Measurements from ENCODE around the gene IL25. TPM values are rescaled to one million over a fixed set of nuclear protein-coding genes. Genes with fewer than 3 reads are reported as not detected.

Gene IL25
- total RNA-seq, 1 donor from 2014 or later = not detected

DNA sequence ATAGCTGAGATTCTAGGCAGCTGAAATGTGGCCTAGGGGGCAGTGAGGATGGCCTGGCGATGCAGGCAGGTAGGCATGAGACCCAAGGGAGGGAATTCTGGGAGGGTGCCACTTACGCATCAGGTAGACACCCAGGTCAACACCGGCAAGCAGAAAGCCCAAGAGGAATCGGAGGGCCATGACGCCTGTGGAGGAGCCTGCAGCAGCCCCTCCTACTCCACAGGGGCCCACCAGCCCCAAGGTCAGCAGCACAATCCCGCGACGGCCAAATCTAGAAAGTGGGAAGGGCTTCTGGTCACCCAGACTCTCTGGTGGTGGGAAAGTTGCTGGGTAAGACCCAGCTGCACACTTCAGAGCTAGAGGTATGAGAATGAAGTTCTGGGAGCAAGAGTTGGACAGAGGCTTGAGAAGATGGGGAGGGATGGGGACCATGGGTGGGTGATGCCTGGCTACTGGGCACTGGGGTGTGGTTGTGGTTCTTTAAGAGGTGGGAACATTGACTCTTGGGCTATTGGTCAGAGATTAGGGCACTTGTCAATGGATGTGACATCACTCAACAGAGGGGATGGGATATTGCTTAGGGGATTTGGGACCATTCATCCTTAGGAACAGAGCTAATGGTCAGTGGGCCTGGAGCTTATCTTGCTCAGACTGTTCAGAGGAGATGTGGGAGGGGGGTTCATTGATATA lies 23.3 kb upstream of the IL25 start:
- Mint-ChIP-seq H3K36me3 (ENCODE audit: low read depth) (no peaks in the 10 kb centered on the region), H3K9me3 (no peaks in the 10 kb centered on the region), H3K27ac (no peak overlapping the region), H3K4me3 (no peak overlapping the region), H3K27me3 (peaks cover 50% of the 10 kb centered on the region), H3K4me1 (peaks cover 9% of the 10 kb centered on the region)
- ATAC-seq (ENCODE audit: low read depth) = no peak
- intact Hi-C loops (cut with micrococcal nuclease) = no loop called here
- no peak for DNase-seq
- ChIA-PET CTCF (no interaction called here), POLR2A (no interaction called here)
- TF ChIP-seq CTCF (IDR thresholded peaks at IDR 0.05) = no peak

DNA sequence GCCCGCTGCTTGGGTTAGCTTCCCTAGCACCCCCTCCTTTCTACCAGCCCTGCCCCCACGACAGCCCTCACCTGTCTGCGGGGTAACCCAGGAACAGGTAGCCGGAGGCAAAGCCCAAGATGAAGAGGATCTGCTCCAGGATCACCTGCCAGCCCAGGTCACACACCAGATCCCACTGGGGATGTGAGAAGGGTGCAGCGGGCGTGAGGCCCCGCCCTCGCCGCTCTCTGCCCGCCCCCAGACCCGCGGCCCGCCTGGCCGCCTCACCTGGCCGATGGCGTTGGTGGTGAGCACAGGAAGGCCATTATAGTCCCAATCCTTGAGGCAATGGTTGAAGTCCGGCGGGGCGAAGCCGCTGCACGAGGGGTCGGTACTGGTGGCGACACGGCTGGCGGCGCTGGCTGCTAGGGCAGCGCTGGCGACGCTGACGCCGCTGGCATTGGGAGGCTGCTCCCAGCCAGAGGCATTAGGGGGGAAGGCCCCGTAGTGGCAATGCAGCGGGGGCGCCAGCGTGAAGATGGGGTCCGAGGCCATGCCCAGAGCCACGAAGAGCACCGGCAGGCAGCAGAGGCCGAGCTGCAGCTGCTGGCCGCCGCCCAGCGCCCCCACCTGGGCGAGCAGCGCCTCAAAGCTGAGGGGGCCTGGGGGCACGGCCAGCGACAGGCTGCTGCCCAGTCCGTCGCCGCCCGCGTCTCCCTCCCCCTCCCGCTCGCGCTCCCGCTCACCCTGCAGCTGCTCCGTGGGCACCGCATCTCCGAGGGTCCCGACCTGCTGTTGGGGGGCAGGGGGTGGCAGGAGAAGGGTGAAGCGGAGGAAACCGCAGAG lies 20.7 kb upstream of the IL25 start:
- CTCF ChIA-PET = interaction anchor here (0.9 kb wide), 1 partner anchor 28 kb away, joined by 4 read pairs; no protein-coding TSS in a partner anchor
- no peak overlapping the region for H3K27ac Mint-ChIP-seq
- DNase-seq = no peak
- H3K27me3 Mint-ChIP-seq = peaks cover 63% of the 10 kb centered on the region
- intact Hi-C loops (cut with micrococcal nuclease) = loop anchor here (1.0 kb wide), 1 partner anchor 50 kb away; the partner anchor contains the start of gene PPP1R3E
- TF ChIP-seq CTCF (IDR thresholded peaks at IDR 0.05) = no peak
- POLR2A ChIA-PET = interaction anchor here (0.6 to 0.7 kb wide), 3 partner anchors 49 to 787 kb away, joined by 5 read pairs; partner anchors contain the start of gene PPP1R3E
- peaks cover 9% of the 10 kb centered on the region for H3K4me1 Mint-ChIP-seq
- H3K4me3 Mint-ChIP-seq = peak overlapping the region; percentile 66
- no peaks in the 10 kb centered on the region for H3K9me3 Mint-ChIP-seq
- no peak for ATAC-seq (ENCODE audit: low read depth)
- H3K36me3 Mint-ChIP-seq (ENCODE audit: low read depth) = no peaks in the 10 kb centered on the region

- ATAC-seq (ENCODE audit: low read depth) = peak; percentile 68
- intact Hi-C loops (cut with micrococcal nuclease) = loop anchor here (1.0 kb wide), 1 partner anchor 50 kb away; the partner anchor contains the start of gene PPP1R3E
- TF ChIP-seq CTCF (IDR thresholded peaks at IDR 0.05) = no peak
- no peaks in the 10 kb centered on the region for H3K9me3 Mint-ChIP-seq
- peaks cover 9% of the 10 kb centered on the region for H3K4me1 Mint-ChIP-seq
- peak within 1 kb of the TSS; percentile 66 for H3K4me3 Mint-ChIP-seq
- no peak for DNase-seq
- H3K27ac Mint-ChIP-seq = no peak within 1 kb of the TSS
- CTCF ChIA-PET = interaction anchor here (0.9 to 1.0 kb wide), 2 partner anchors 27 kb away, joined by 3 to 4 read pairs; no protein-coding TSS in a partner anchor
- peaks cover 58% of the 10 kb centered on the region for H3K27me3 Mint-ChIP-seq
- POLR2A ChIA-PET = interaction anchor here (0.6 to 0.7 kb wide), 3 partner anchors 50 to 787 kb away, joined by 5 read pairs; partner anchors contain the start of gene PPP1R3E
- H3K36me3 Mint-ChIP-seq (ENCODE audit: low read depth) = no peaks in the 10 kb centered on the region
Measured at GRCh38 chr14:23352506-23353432, 19.8 kb upstream of the IL25 start, which contains the start of gene SLC22A17. Gene SLC22A17 (minus strand): TSS chr14:23352887.

DNA sequence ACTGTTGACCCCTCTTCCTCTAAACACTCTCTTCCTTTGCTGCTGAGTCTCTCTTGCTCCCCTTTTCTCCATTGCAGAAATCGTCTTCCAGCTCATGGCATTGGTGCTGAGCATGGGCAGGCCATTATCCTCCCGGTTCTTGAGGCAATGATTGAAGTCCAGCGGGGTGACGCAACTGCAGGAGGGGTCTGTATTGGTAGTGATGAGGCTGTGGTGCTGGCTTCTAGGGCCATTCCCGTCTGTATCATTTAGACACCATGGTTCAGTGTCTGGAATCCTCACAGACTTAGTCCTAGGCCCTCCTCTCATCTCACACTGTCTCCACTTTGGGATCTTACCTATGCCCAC lies 19.2 kb upstream of the IL25 start:
- H3K9me3 Mint-ChIP-seq = no peaks in the 10 kb centered on the region
- H3K4me1 Mint-ChIP-seq = peaks cover 9% of the 10 kb centered on the region
- CTCF ChIA-PET = interaction anchor here (1.0 kb wide), 1 partner anchor 27 kb away, joined by 3 read pairs; no protein-coding TSS in a partner anchor
- no peak for TF ChIP-seq CTCF (IDR thresholded peaks at IDR 0.05)
- POLR2A ChIA-PET = no interaction called here
- H3K36me3 Mint-ChIP-seq (ENCODE audit: low read depth) = no peaks in the 10 kb centered on the region
- H3K4me3 Mint-ChIP-seq = peak overlapping the region; percentile 66
- H3K27ac Mint-ChIP-seq = no peak overlapping the region
- H3K27me3 Mint-ChIP-seq = peaks cover 55% of the 10 kb centered on the region
- DNase-seq (no peak), ATAC-seq (ENCODE audit: low read depth) (no peak)
- intact Hi-C loops (cut with micrococcal nuclease) = no loop called here

All from activated B cell treated with CpG ODN at 0.5 μM for 24 hours (primary cell).